ENCODE measurements around the gene NUP62. TPM values are rescaled to one million over a fixed set of nuclear protein-coding genes. Genes with fewer than 3 reads are reported as not detected.

Gene NUP62
- total and polyA plus RNA-seq, 2 experiments from 2014 or later, result 55.5 to 99.4 TPM

- TF ChIP-seq, protein P1, sequence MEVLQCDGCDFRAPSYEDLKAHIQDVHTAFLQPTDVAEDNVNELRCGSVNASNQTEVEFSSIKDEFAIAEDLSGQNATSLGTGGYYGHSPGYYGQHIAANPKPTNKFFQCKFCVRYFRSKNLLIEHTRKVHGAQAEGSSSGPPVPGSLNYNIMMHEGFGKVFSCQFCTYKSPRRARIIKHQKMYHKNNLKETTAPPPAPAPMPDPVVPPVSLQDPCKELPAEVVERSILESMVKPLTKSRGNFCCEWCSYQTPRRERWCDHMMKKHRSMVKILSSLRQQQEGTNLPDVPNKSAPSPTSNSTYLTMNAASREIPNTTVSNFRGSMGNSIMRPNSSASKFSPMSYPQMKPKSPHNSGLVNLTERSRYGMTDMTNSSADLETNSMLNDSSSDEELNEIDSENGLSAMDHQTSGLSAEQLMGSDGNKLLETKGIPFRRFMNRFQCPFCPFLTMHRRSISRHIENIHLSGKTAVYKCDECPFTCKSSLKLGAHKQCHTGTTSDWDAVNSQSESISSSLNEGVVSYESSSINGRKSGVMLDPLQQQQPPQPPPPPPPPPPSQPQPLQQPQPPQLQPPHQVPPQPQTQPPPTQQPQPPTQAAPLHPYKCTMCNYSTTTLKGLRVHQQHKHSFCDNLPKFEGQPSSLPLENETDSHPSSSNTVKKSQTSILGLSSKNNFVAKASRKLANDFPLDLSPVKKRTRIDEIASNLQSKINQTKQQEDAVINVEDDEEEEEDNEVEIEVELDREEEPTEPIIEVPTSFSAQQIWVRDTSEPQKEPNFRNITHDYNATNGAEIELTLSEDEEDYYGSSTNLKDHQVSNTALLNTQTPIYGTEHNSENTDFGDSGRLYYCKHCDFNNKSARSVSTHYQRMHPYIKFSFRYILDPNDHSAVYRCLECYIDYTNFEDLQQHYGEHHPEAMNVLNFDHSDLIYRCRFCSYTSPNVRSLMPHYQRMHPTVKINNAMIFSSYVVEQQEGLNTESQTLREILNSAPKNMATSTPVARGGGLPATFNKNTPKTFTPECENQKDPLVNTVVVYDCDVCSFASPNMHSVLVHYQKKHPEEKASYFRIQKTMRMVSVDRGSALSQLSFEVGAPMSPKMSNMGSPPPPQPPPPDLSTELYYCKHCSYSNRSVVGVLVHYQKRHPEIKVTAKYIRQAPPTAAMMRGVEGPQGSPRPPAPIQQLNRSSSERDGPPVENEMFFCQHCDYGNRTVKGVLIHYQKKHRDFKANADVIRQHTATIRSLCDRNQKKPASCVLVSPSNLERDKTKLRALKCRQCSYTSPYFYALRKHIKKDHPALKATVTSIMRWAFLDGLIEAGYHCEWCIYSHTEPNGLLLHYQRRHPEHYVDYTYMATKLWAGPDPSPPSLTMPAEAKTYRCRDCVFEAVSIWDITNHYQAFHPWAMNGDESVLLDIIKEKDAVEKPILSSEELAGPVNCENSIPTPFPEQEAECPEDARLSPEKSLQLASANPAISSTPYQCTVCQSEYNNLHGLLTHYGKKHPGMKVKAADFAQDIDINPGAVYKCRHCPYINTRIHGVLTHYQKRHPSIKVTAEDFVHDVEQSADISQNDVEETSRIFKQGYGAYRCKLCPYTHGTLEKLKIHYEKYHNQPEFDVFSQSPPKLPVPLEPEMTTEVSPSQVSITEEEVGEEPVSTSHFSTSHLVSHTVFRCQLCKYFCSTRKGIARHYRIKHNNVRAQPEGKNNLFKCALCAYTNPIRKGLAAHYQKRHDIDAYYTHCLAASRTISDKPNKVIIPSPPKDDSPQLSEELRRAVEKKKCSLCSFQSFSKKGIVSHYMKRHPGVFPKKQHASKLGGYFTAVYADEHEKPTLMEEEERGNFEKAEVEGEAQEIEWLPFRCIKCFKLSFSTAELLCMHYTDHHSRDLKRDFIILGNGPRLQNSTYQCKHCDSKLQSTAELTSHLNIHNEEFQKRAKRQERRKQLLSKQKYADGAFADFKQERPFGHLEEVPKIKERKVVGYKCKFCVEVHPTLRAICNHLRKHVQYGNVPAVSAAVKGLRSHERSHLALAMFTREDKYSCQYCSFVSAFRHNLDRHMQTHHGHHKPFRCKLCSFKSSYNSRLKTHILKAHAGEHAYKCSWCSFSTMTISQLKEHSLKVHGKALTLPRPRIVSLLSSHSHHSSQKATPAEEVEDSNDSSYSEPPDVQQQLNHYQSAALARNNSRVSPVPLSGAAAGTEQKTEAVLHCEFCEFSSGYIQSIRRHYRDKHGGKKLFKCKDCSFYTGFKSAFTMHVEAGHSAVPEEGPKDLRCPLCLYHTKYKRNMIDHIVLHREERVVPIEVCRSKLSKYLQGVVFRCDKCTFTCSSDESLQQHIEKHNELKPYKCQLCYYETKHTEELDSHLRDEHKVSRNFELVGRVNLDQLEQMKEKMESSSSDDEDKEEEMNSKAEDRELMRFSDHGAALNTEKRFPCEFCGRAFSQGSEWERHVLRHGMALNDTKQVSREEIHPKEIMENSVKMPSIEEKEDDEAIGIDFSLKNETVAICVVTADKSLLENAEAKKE (CRISPR knock-in tag; IDR thresholded peaks at IDR 0.05), result no peak
Measured at GRCh38 chr19:49977881-49978280, 48.6 kb upstream of the NUP62 start (continued).

- Histone ChIP-seq H4K20me1 (replicated peaks; ENCODE audit: insufficient read depth) (no peaks in the 10 kb centered on the region), H3K4me2 (no peak overlapping the region), H3K79me2 (replicated peaks; ENCODE audit: insufficient read depth) (no peaks in the 10 kb centered on the region), H2AFZ (no peak overlapping the region), H3F3A (replicated peaks; ENCODE audit: low read depth) (no peaks in the 10 kb centered on the region), H3K4me3 (no peak overlapping the region), H3K4me1 (ENCODE audit: insufficient read depth) (no peaks in the 10 kb centered on the region), H3K27me3 (ENCODE audit: insufficient read depth) (no peaks in the 10 kb centered on the region), H3K9me2 (ENCODE audit: insufficient read depth) (no peaks in the 10 kb centered on the region), H3K27ac (ENCODE audit: low read depth) (no peak overlapping the region), H3K36me3 (ENCODE audit: insufficient read depth) (no peaks in the 10 kb centered on the region)
- DNase-seq (ENCODE audit: low spot score) (no peak), ATAC-seq (no peak)
- H3K4me1 Mint-ChIP-seq, result no peaks in the 10 kb centered on the region
- no peak overlapping the region for H3K27ac Mint-ChIP-seq
- H3K36me3 Mint-ChIP-seq (ENCODE audit: low read depth), result no peaks in the 10 kb centered on the region; the same call in 1 of the 3 replicates
- H3K4me3 Mint-ChIP-seq, result no peak overlapping the region
- H3K9me3 Mint-ChIP-seq, result no peaks in the 10 kb centered on the region; the same call in 2 of the 3 replicates
- peaks cover 8% of the 10 kb centered on the region for H3K27me3 Mint-ChIP-seq (ENCODE audit: insufficient read depth, low read depth, poor library complexity)
- TF ChIP-seq EZH2phosphoT487 (IDR thresholded peaks at IDR 0.05; ENCODE audit: unreplicated experiment), result no peak
- TF ChIP-seq ZNF114 (CRISPR knock-in tag; IDR thresholded peaks at IDR 0.05), result no peak
- TF ChIP-seq ZNF331 (CRISPR knock-in tag; IDR thresholded peaks at IDR 0.05; ENCODE audit: low read depth), result no peak
- TF ChIP-seq, protein P2, sequence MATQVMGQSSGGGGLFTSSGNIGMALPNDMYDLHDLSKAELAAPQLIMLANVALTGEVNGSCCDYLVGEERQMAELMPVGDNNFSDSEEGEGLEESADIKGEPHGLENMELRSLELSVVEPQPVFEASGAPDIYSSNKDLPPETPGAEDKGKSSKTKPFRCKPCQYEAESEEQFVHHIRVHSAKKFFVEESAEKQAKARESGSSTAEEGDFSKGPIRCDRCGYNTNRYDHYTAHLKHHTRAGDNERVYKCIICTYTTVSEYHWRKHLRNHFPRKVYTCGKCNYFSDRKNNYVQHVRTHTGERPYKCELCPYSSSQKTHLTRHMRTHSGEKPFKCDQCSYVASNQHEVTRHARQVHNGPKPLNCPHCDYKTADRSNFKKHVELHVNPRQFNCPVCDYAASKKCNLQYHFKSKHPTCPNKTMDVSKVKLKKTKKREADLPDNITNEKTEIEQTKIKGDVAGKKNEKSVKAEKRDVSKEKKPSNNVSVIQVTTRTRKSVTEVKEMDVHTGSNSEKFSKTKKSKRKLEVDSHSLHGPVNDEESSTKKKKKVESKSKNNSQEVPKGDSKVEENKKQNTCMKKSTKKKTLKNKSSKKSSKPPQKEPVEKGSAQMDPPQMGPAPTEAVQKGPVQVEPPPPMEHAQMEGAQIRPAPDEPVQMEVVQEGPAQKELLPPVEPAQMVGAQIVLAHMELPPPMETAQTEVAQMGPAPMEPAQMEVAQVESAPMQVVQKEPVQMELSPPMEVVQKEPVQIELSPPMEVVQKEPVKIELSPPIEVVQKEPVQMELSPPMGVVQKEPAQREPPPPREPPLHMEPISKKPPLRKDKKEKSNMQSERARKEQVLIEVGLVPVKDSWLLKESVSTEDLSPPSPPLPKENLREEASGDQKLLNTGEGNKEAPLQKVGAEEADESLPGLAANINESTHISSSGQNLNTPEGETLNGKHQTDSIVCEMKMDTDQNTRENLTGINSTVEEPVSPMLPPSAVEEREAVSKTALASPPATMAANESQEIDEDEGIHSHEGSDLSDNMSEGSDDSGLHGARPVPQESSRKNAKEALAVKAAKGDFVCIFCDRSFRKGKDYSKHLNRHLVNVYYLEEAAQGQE (IDR thresholded peaks at IDR 0.05; ENCODE audit: unreplicated experiment), result no peak
- TF ChIP-seq, protein P3, sequence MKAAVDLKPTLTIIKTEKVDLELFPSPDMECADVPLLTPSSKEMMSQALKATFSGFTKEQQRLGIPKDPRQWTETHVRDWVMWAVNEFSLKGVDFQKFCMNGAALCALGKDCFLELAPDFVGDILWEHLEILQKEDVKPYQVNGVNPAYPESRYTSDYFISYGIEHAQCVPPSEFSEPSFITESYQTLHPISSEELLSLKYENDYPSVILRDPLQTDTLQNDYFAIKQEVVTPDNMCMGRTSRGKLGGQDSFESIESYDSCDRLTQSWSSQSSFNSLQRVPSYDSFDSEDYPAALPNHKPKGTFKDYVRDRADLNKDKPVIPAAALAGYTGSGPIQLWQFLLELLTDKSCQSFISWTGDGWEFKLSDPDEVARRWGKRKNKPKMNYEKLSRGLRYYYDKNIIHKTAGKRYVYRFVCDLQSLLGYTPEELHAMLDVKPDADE (IDR thresholded peaks at IDR 0.05), result no peak
Measured at GRCh38 chr19:49977076-49977475, 47.8 kb upstream of the NUP62 start.
